ENCODE results near the gene PCOLCE2. TPM values are rescaled to one million over a fixed set of nuclear protein-coding genes. Genes with fewer than 3 reads are reported as not detected.

The PCOLCE2 gene
- total RNA-seq, 1 donor from 2014 or later, result 5.4 TPM

- Mint-ChIP-seq H3K4me1 (ENCODE audit: low read depth, unreplicated experiment) (peaks cover 15% of the 10 kb centered on the region), H3K27ac (ENCODE audit: unreplicated experiment) (no peak overlapping the region), H3K4me3 (ENCODE audit: unreplicated experiment) (no peak overlapping the region), H3K36me3 (ENCODE audit: low read depth, unreplicated experiment) (peaks cover 2% of the 10 kb centered on the region), H3K9me3 (ENCODE audit: unreplicated experiment) (peaks cover 3% of the 10 kb centered on the region), H3K27me3 (ENCODE audit: low read depth, unreplicated experiment) (peaks cover 12% of the 10 kb centered on the region)
- Histone ChIP-seq H3K27me3 (ENCODE audit: insufficient read depth, low read length) (no peaks in the 10 kb centered on the region), H4K20me1 (ENCODE audit: insufficient read depth, low read length) (no peaks in the 10 kb centered on the region), H3K27ac (ENCODE audit: low read depth, low read length) (no peak overlapping the region), H3K4me1 (ENCODE audit: insufficient read depth, low read length) (peaks cover 11% of the 10 kb centered on the region), H3K36me3 (ENCODE audit: insufficient read depth, low read length) (no peaks in the 10 kb centered on the region), H3K9ac (ENCODE audit: low read length) (no peak overlapping the region), H3K9me3 (ENCODE audit: insufficient read depth, low read depth, low read length) (no peaks in the 10 kb centered on the region), H3K79me2 (ENCODE audit: insufficient read depth, low read length) (no peaks in the 10 kb centered on the region), H2AFZ (ENCODE audit: low read depth, low read length) (no peak overlapping the region), H3K4me3 (ENCODE audit: insufficient read depth, low read depth, low read length) (no peak overlapping the region), H3K4me2 (ENCODE audit: low read length) (no peak overlapping the region)
- no peak for TF ChIP-seq CTCF (IDR thresholded peaks at IDR 0.05; ENCODE audit: insufficient read depth, low read depth, low read length)
- DNase-seq (ENCODE audit: low read depth) (no peak), FAIRE-seq (no peak)
Observed at GRCh38 chr3:142909282-142909681, 20.4 kb upstream of the PCOLCE2 start.

GRCh38 chr3:142907996-142908395 is 19.1 kb upstream of the PCOLCE2 start:
- no peaks in the 10 kb centered on the region for H3K27me3 ChIP-seq (ENCODE audit: insufficient read depth, low read length)
- no peaks in the 10 kb centered on the region for H4K20me1 ChIP-seq (ENCODE audit: insufficient read depth, low read length)
- H3K9me3 ChIP-seq (ENCODE audit: insufficient read depth, low read depth, low read length), result no peaks in the 10 kb centered on the region
- no peak for DNase-seq (ENCODE audit: low read depth)
- no peak overlapping the region for H3K9ac ChIP-seq (ENCODE audit: low read length)
- Mint-ChIP-seq H3K4me3 (ENCODE audit: unreplicated experiment) (no peak overlapping the region), H3K27me3 (ENCODE audit: low read depth, unreplicated experiment) (peaks cover 12% of the 10 kb centered on the region), H3K27ac (ENCODE audit: unreplicated experiment) (no peak overlapping the region), H3K4me1 (ENCODE audit: low read depth, unreplicated experiment) (peaks cover 15% of the 10 kb centered on the region), H3K9me3 (ENCODE audit: unreplicated experiment) (peaks cover 3% of the 10 kb centered on the region), H3K36me3 (ENCODE audit: low read depth, unreplicated experiment) (peaks cover 2% of the 10 kb centered on the region)
- H3K4me1 ChIP-seq (ENCODE audit: insufficient read depth, low read length), result peaks cover 11% of the 10 kb centered on the region
- TF ChIP-seq EZH2 (IDR thresholded peaks at IDR 0.05; ENCODE audit: insufficient read depth, low read length), result no peak
- TF ChIP-seq CTCF (IDR thresholded peaks at IDR 0.05; ENCODE audit: insufficient read depth, low read depth, low read length), result no peak
- no peak for FAIRE-seq
- no peak overlapping the region for H3K27ac ChIP-seq (ENCODE audit: low read depth, low read length)
- no peaks in the 10 kb centered on the region for H3K79me2 ChIP-seq (ENCODE audit: insufficient read depth, low read length)
- no peak overlapping the region for H3K4me2 ChIP-seq (ENCODE audit: low read length)
- H3K4me3 ChIP-seq (ENCODE audit: insufficient read depth, low read depth, low read length), result no peak overlapping the region
- no peak overlapping the region for H2AFZ ChIP-seq (ENCODE audit: low read depth, low read length)
- no peaks in the 10 kb centered on the region for H3K36me3 ChIP-seq (ENCODE audit: insufficient read depth, low read length)

GRCh38 chr3:142904639-142905436 is 16.0 kb upstream of the PCOLCE2 start:
- H4K20me1 ChIP-seq (ENCODE audit: insufficient read depth, low read length), result no peaks in the 10 kb centered on the region
- H3K4me2 ChIP-seq (ENCODE audit: low read length), result no peak overlapping the region
- peak; percentile 20 for FAIRE-seq
- peaks cover 9% of the 10 kb centered on the region for H3K4me1 ChIP-seq (ENCODE audit: insufficient read depth, low read length)
- Mint-ChIP-seq H3K36me3 (ENCODE audit: low read depth, unreplicated experiment) (peaks cover 2% of the 10 kb centered on the region), H3K4me1 (ENCODE audit: low read depth, unreplicated experiment) (peaks cover 3% of the 10 kb centered on the region), H3K4me3 (ENCODE audit: unreplicated experiment) (no peak overlapping the region), H3K27me3 (ENCODE audit: low read depth, unreplicated experiment) (peaks cover 11% of the 10 kb centered on the region), H3K27ac (ENCODE audit: unreplicated experiment) (peak overlapping the region; percentile 44), H3K9me3 (ENCODE audit: unreplicated experiment) (no peaks in the 10 kb centered on the region)
- H3K27ac ChIP-seq (ENCODE audit: low read depth, low read length), result no peak overlapping the region
- DNase-seq (ENCODE audit: low read depth), result peak; percentile 22
- no peaks in the 10 kb centered on the region for H3K27me3 ChIP-seq (ENCODE audit: insufficient read depth, low read length)
- H3K9ac ChIP-seq (ENCODE audit: low read length), result no peak overlapping the region
- TF ChIP-seq CTCF (IDR thresholded peaks at IDR 0.05; ENCODE audit: insufficient read depth, low read depth, low read length) (no peak), EZH2 (IDR thresholded peaks at IDR 0.05; ENCODE audit: insufficient read depth, low read length) (no peak)
- H3K79me2 ChIP-seq (ENCODE audit: insufficient read depth, low read length), result no peaks in the 10 kb centered on the region
- no peak overlapping the region for H3K4me3 ChIP-seq (ENCODE audit: insufficient read depth, low read depth, low read length)
- H2AFZ ChIP-seq (ENCODE audit: low read depth, low read length), result no peak overlapping the region
- H3K36me3 ChIP-seq (ENCODE audit: insufficient read depth, low read length), result no peaks in the 10 kb centered on the region
- H3K9me3 ChIP-seq (ENCODE audit: insufficient read depth, low read depth, low read length), result no peaks in the 10 kb centered on the region

Data from astrocyte (in vitro differentiated cells and primary cell).